GM21423 (cell line): Measurements from ENCODE around the gene OR6C68.
A peak's percentile ranks its signal among the peaks of the same experiment; 100 is the strongest.
"Not testable (repeated sequence)": the region's sequence is repeated elsewhere in the genome, so short reads cannot be mapped to it uniquely, and the experiment has no call there.

Experiments
- ATAC-seq: cut with Tn5 transposase; IDR thresholded peaks from one replicate; pipeline ENCODE4 v1.9.1; 2021; ENCODE audit warnings: mild to moderate bottlenecking, moderate library complexity; ENCODE audit not compliant: unreplicated experiment

Gene OR6C68

GRCh38 chr12:55492078-55492477, at the start of gene OR6C68:
TSS of gene OR6C68 (plus strand) at chr12:55492378. CDS start at chr12:55492378, 0 bp downstream.
- no peak for ATAC-seq

GRCh38 chr12:55443776-55444175, 48.4 kb upstream of the OR6C68 start, which contains the start of gene OR6C2:
TSS of gene OR6C2 (plus strand) at chr12:55444076. CDS start at chr12:55452214, 8,138 bp downstream.
- no peak for ATAC-seq

- ATAC-seq, result no peak
Measured at GRCh38 chr12:55445357-55445756, 46.8 kb upstream of the OR6C68 start.

- no peak for ATAC-seq
Measured at GRCh38 chr12:55446326-55446725, 45.9 kb upstream of the OR6C68 start.

GRCh38 chr12:55448825-55449224, 43.4 kb upstream of the OR6C68 start:
- ATAC-seq, result no peak

- not testable (repeated sequence) for ATAC-seq
Measured at GRCh38 chr12:55464926-55465325, 27.3 kb upstream of the OR6C68 start.

GRCh38 chr12:55467836-55468235, 24.3 kb upstream of the OR6C68 start:
- peak; percentile 69 for ATAC-seq

GRCh38 chr12:55469291-55469690, 22.9 kb upstream of the OR6C68 start:
- ATAC-seq, result no peak

GRCh38 chr12:55470088-55470829, 21.9 kb upstream of the OR6C68 start, which contains the start of gene OR6C70:
TSS of gene OR6C70 (minus strand) at chr12:55470138. CDS start at chr12:55470138, 0 bp downstream.
- ATAC-seq, result no peak

GRCh38 chr12:55472264-55472663, 19.9 kb upstream of the OR6C68 start:
- ATAC-seq, result no peak

GRCh38 chr12:55479136-55479535, 13.0 kb upstream of the OR6C68 start:
- ATAC-seq, result not testable (repeated sequence)

- not testable (repeated sequence) for ATAC-seq
Measured at GRCh38 chr12:55484284-55484683, 7.9 kb upstream of the OR6C68 start.

- ATAC-seq, result no peak
Measured at GRCh38 chr12:55495490-55495889, 3.3 kb downstream of the OR6C68 start.

- ATAC-seq, result no peak
Measured at GRCh38 chr12:55499231-55499630, 7.1 kb downstream of the OR6C68 start.

- ATAC-seq, result no peak
Measured at GRCh38 chr12:55499810-55500252, 7.7 kb downstream of the OR6C68 start.

- no peak for ATAC-seq
Measured at GRCh38 chr12:55501601-55502000, 9.4 kb downstream of the OR6C68 start.

GRCh38 chr12:55515696-55516095, 23.5 kb downstream of the OR6C68 start:
- ATAC-seq, result peak; percentile 49

GRCh38 chr12:55516391-55516790, 24.2 kb downstream of the OR6C68 start:
- no peak for ATAC-seq
